Sigmoid colon (tissue), 4 donors: ENCODE results near the gene IGLON5.
A peak's percentile ranks its signal among the peaks of the same experiment; 100 is the strongest.

Experiments used
- CTCF ChIP-seq, 4 experiments: fragments of 450-650 bp in 3 of 4; fragments of 200-600 bp in 1 of 4; IDR thresholded peaks; one replicate each; pipeline ENCODE4 v1.5.1; 2016 to 2019; ENCODE audit warnings: antibody characterized with exemption in 4 of 4, mild to moderate bottlenecking in 3 of 4, moderate library complexity in 2 of 4
- POLR2AphosphoS5 ChIP-seq, 4 donors: sonication (generic); formaldehyde crosslinking; IDR thresholded peaks; one replicate each; pipeline ENCODE4 v1.6.1; 2017; ENCODE audit warnings: antibody characterized with exemption in 4 of 4

- no peak for TF ChIP-seq CTCF (IDR thresholded peaks at IDR 0.05)
- peak in 1 of 4 donors; percentile 60 for TF ChIP-seq POLR2AphosphoS5 (IDR thresholded peaks at IDR 0.05)
Measured at GRCh38 chr19:51367565-51368365, 56.3 kb downstream of the IGLON5 start.
